C1 segment of cervical spinal cord (tissue), 14 donors: ENCODE data around the gene SLC28A1.

Source experiments
- DNase-seq, 14 donors: peaks; one replicate each; lab custom pipeline; 2025; lab: John Stamatoyannopoulos, UW

The SLC28A1 gene

GRCh38 chr15:84886211-84886983, 1.9 kb downstream of the SLC28A1 start:
- DNase-seq: no peak

- no peak for DNase-seq
Measured at GRCh38 chr15:84886984-84887299, 2.5 kb downstream of the SLC28A1 start.

GRCh38 chr15:84887938-84888337, 3.5 kb downstream of the SLC28A1 start:
- no peak for DNase-seq

- DNase-seq: no peak
Measured at GRCh38 chr15:84888639-84889038, 4.2 kb downstream of the SLC28A1 start.

GRCh38 chr15:84889313-84889990, 5.0 kb downstream of the SLC28A1 start:
- DNase-seq: no peak

- no peak for DNase-seq
Measured at GRCh38 chr15:84889991-84890669, 5.7 kb downstream of the SLC28A1 start.

- no peak for DNase-seq
Measured at GRCh38 chr15:84890670-84891162, 6.3 kb downstream of the SLC28A1 start.

- DNase-seq: no peak
Measured at GRCh38 chr15:84891339-84891738, 6.9 kb downstream of the SLC28A1 start.

GRCh38 chr15:84892786-84893307, 8.4 kb downstream of the SLC28A1 start:
- DNase-seq: no peak

GRCh38 chr15:84893607-84894006, 9.1 kb downstream of the SLC28A1 start:
- no peak for DNase-seq

GRCh38 chr15:84894736-84895425, 10.4 kb downstream of the SLC28A1 start:
- no peak for DNase-seq

GRCh38 chr15:84898761-84899160, 14.3 kb downstream of the SLC28A1 start:
- DNase-seq: no peak

- no peak for DNase-seq
Measured at GRCh38 chr15:84899750-84900149, 15.3 kb downstream of the SLC28A1 start.

GRCh38 chr15:84901540-84901939, 17.1 kb downstream of the SLC28A1 start:
- DNase-seq: no peak

GRCh38 chr15:84903751-84904150, 19.3 kb downstream of the SLC28A1 start:
- no peak for DNase-seq

GRCh38 chr15:84904419-84904818, 20.0 kb downstream of the SLC28A1 start:
- peak in 2 of 14 donors; percentile 12 to 24 for DNase-seq

GRCh38 chr15:84905016-84905916, 20.8 kb downstream of the SLC28A1 start:
- DNase-seq: peak in 1 of 14 donors; percentile 51

- no peak for DNase-seq
Measured at GRCh38 chr15:84907731-84908130, 23.3 kb downstream of the SLC28A1 start.

- no peak for DNase-seq
Measured at GRCh38 chr15:84908564-84908963, 24.1 kb downstream of the SLC28A1 start.

GRCh38 chr15:84909029-84909428, 24.6 kb downstream of the SLC28A1 start:
- no peak for DNase-seq

GRCh38 chr15:84909782-84910181, 25.3 kb downstream of the SLC28A1 start:
- DNase-seq: no peak
